ENCODE data around the gene TFPI.
"Not testable (repeated sequence)": the region's sequence is repeated elsewhere in the genome, so short reads cannot be mapped to it uniquely, and the experiment has no call there.

TFPI gene

DNA sequence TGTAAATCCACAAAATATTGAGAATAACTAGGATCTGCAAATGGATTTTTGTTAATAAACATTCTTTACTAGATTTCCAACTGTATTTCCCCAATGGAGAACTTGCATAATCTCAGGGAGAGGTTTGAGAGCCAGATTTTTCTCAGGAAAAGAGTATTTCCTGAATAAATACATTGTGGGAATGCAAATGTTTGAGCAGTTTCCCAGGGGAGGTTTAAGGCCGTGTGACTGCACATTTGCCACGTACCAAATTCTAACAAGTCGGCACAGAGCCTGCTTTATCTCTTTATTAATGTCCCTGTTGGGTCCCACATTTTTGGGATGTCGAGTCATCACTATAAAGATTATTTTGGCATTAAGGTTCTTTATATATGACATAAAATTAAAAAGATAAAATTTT, 27.0 kb downstream of the TFPI start:
- no peak for DNase-seq

DNA sequence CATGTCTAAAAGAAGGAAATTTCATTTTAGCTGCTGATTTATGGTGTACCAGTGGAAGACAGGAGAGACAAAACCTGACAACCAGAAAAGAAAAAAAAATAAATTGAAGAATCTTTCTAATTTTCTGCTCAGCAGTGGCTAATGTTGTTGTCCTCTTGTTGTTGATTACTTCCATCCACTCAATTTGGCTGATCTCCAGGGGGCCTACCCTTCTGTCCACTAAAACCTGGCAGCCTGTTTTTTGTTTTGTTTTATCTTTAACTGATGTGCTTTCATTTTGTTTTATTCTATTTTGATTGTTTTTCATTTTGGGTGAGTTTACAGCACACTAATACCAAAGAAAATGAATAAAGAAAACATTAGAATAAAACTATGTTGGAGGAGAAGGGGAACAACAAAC, 27.4 kb downstream of the TFPI start:
- DNase-seq: no peak

- no peak for DNase-seq
Measured at GRCh38 chr2:187525163-187525900, 28.9 kb downstream of the TFPI start.

- no peak for DNase-seq
Measured at GRCh38 chr2:187523325-187523724, 30.9 kb downstream of the TFPI start.

DNA sequence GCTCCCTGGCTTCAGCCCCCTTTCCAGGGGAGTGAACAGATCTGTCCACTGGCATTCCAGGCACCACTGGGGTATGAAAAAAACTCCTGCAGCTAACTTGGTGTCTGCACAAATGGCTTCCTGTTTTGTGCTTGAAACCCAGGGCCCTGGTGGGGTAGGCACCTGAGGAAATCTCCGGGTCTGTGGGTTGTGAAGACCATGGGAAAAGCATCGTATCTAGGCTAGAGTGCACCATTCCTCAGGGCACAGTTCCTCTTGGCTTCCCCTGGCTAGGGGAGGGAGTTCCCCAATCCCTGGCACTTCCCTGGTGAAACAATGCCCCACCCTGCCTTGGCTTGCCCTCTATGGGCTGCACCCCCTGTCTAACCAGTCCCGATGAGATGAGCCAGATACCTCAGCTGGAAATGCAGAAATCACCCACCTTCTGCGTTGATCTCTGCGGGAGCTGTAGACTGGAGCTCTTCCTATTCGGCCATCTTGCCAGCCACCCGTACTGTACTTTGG, 34.1 kb downstream of the TFPI start:
- DNase-seq: no peak

- DNase-seq: no peak
Measured at GRCh38 chr2:187519419-187520120, 34.7 kb downstream of the TFPI start.

GRCh38 chr2:187517750-187518361, 36.4 kb downstream of the TFPI start:
- DNase-seq: not testable (repeated sequence)

DNA sequence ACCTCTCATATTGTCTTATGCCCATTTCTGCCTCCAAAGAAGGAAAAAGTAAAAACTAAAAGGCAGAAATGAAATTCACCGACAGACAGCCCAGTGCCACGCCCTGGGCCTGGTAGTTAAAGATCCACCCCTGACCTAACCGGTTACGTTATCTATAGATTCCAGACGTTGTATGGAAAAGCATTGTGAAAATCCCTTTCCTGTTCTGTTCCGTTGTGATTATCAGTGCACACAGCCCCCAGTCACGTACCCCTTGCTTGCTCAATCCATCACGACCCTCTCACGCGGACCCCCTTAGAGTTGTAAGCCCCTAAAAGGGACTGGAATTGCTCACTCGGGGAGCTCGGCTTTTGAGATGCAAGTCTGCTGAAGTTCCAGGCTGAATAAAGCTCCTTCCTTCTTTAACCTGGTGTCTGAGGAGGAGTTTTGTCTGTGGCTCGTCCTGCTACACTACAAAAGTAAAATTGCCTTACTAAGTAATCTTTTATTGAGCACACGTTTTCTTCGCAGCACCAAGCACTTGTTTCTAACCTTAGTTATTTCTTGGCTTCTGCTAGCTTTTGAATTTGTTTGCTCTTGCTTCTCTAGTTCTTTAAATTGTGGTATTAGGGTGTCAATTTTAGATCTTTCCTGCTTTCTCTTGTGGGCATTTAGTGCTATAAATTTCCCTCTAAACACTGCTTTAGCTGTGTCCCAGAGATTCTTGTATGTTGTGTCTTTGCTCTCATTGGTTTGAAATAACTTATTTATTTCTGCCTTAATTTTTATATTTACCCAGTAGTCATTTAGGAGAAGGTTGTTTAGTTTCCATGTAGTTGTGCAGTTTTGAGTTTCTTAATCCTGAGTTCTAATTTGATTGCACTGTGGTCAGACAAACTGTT, 37.4 kb downstream of the TFPI start:
- DNase-seq: not testable (repeated sequence)

GRCh38 chr2:187514930-187515329, 39.3 kb downstream of the TFPI start:
- DNase-seq: no peak

- not testable (repeated sequence) for DNase-seq
Measured at GRCh38 chr2:187514235-187514829, 39.9 kb downstream of the TFPI start.

DNA sequence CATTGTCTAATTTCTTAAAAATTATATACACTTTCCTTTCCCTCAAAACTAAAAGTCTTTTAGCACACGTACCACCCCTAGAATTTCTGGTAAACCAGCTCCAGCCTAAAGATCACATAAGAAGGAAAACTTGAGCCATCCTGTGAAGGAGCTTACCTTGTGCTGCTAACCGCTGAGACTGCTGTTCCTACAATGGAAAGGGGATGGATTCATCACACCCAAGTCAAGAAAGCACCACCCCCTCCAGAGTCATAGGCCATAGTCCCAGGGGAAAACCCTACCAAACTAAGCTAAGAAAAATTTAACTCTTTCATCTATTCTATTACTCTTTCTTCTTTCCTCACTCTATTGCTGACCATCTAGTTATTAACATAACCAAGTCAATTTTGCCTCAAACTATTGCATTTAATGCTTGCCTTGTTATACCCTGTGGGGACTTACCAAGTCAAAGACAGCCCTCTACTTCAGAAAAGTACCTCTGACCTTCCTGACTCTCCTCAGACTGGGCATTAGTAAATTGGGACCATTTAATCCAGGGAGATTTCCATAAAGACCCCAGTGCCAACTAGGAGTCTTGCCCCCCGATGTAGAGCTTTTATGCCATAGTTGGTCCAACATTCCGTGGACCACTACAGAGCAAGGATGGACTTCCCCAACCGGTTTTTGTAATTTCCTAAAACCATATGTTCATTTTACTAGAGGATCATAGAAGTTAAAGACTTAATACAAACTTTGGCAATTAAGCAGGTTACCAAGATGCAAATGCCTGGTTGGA, 40.6 kb downstream of the TFPI start:
- not testable (repeated sequence) for DNase-seq

DNA sequence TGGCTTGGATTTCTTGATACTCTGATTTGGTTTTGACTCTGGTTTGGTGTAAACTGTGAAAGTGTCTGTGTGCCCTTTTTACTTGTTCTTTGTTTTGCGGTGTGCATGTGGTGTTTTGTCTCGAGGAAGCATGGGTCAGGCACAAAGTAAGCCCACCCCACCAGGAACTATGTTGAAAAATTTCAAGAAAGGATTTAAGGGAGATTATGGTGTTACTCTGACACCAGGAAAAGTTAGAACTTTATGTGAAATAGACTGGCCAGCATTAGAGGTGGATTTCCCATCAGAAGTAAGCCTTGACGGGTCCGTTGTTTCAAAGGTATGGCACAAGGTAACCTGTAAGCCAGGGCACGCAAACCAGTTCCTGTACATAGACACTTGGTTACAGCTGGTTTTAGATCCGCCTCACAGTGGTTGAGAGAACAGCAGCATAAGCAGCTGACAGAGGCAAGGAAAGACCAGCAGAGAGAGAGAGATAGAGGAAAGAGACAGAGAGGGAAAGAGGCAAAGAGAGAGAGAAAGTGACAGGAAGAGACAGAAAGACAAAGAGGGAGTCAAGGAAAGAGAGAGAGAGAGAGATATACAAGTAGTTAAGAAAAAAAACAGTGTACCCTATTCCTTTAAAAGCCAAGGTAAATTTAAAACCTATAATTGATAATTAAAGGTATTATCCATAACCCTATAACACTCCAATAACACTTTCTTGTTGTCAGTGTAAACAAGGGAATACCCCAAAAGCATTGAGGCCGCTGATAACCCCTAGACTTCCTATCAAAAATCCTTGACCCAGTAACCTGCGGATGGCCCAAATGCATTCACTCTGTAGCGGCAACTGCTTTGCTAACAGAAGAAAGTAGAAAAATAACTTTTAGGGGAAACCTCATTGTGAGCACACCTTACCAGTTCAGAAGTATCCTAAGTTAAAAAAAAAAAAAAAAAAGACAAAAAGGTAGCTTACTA, 42.6 kb downstream of the TFPI start:
- DNase-seq: no peak

DNA sequence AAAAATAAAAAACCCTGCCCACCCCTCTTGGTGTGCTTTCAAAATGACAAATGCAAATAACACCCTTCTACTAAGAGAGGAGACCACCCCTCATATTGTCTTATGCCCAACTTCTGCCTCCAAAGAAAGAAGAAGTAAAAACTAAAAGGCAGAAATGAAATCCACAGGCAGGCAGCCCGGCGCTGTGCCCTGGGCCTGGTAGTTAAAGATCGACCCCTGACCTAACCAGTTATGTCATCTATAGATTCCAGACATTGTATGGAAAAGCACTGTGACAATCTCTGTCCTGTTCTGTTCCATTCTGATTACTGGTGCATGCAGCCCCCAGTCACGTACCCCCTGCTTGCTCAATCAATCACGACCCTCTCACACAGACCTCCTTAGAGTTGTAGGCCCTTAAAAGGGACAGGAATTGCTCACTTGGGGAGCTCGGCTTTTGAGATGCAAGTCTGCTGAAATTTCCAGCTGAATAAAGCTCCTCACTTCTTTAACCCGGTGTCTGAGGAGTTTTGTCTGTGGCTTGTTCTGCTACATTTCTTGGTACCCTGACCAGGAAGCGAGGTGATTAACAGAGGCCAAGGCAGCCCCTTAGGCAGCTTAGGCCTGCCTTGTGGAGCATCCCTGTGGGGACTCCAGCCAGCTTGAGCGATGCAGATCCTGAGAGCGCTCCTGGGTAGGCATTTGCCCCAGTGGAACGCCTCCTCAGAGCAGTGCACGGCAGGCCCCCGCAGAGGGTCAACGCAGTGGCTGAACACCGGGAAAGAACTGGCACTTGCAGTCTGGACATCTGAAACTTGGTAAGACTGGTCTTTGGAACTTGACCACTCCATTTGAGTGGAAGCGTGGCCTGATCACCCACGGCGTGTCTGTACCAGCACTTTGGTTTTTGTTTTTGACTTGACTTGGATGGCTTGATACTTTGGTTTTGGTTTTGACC, 43.5 kb downstream of the TFPI start:
- DNase-seq: not testable (repeated sequence)

- no peak for DNase-seq
Measured at GRCh38 chr2:187509667-187510417, 44.4 kb downstream of the TFPI start.

GRCh38 chr2:187506416-187506815, 47.8 kb downstream of the TFPI start:
- DNase-seq: no peak

- no peak for DNase-seq
Measured at GRCh38 chr2:187505065-187505672, 49.1 kb downstream of the TFPI start.

DNA sequence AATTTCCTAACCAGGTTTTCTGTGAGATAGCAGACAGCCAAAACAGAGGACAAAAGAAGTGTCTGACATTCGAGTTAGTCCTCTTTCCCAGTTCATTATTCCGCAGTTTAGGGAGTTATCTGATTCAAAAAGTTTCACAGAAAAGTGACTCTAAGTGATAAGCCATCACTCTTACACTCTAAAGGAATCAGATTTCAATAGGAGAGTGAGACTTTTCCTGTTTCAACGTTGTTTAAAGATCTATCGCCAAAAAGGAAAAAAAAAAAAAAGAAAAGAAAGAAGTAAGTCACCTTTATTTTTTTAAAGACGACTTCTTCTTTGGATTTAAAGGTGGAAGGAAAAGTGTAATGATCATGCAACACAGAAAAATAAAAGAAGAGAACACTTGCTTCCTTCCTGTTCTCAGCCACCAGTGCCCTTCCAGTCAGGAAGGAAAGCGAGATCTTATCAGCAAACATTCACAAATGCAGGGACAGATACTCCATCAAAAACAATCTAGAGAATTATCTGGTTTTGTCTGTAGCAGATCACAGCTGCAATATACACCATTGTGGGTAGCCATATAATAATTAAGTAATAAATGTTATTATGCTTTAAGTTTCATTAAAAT, 49.8 kb downstream of the TFPI start:
- DNase-seq: no peak

DNA sequence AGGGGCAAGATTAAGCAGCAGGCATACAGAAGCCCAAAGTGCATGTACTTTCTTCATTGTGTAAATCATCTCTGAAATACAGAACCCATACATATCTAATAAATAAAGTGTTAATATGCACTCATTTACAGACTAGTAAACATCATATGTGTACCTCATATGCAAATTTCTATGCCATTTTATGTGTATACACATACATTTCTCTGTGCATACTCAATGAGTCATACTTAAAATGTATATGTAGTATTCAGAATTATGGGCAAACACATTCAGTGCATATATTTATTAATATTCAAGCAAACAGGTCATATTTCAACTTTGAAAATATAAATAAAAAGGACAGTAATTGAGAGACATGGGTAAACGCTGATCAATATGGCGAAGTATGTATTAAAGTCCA, 50.5 kb downstream of the TFPI start:
- DNase-seq: no peak

Measured in NCI-H2029 treated with DMSO at 0.1 percent for 48 hours (cell line).